KMS-11 (cell line): ENCODE results near the gene GRM8.

Experiments
- H2AFZ ChIP-seq: fragments of 200-600 bp; sonication (generic); 2 replicates; pipeline ENCODE4 v1.6.1; 2016; ENCODE audit warnings: antibody characterized with exemption, mixed run types, low read depth
- H3K27ac ChIP-seq: fragments of 200-600 bp; sonication (generic); 2 replicates; pipeline ENCODE4 v1.6.1; 2016; ENCODE audit warnings: mild to moderate bottlenecking, mixed run types
- H3K27me3 ChIP-seq: fragments of 200-600 bp; sonication (generic); 2 replicates; pipeline ENCODE4 v1.6.1; 2017; ENCODE audit warnings: mild to moderate bottlenecking, low read depth, mixed run types, moderate library complexity; ENCODE audit not compliant: insufficient read depth
- H3K36me3 ChIP-seq: fragments of 200-600 bp; sonication (generic); 2 replicates; pipeline ENCODE4 v1.6.1; 2017; ENCODE audit warnings: mild to moderate bottlenecking, mixed run types; ENCODE audit not compliant: insufficient read depth
- H3K4me1 ChIP-seq: fragments of 200-600 bp; sonication (generic); 2 replicates; pipeline ENCODE4 v1.6.1; 2016; ENCODE audit warnings: mild to moderate bottlenecking, low read depth, mixed run types; ENCODE audit not compliant: poor library complexity, severe bottlenecking
- H3K4me2 ChIP-seq: fragments of 200-600 bp; sonication (generic); 2 replicates; pipeline ENCODE4 v1.7.0; 2016; ENCODE audit warnings: mild to moderate bottlenecking, mixed run types
- H3K4me3 ChIP-seq: fragments of 200-600 bp; sonication (generic); IDR thresholded peaks from 2 replicates; pipeline ENCODE4 v1.6.1; 2017; ENCODE audit warnings: low read depth, low read length, mixed read lengths; ENCODE audit not compliant: insufficient read depth
- H3K79me2 ChIP-seq: fragments of 200-600 bp; sonication (generic); 2 replicates; pipeline ENCODE4 v1.6.1; 2016; ENCODE audit warnings: low read depth, mixed run types; ENCODE audit not compliant: insufficient read depth
- H3K9ac ChIP-seq: fragments of 200-600 bp; sonication (generic); 2 replicates; pipeline ENCODE4 v1.6.1; 2016; ENCODE audit warnings: mild to moderate bottlenecking, mixed run types
- H4K20me1 ChIP-seq: fragments of 200-600 bp; sonication (generic); 2 replicates; pipeline ENCODE4 v1.6.1; 2016; ENCODE audit warnings: mild to moderate bottlenecking, mixed run types; ENCODE audit not compliant: insufficient read depth
- TF ChIP-seq, protein P1 (sequence below): fragments of 200-600 bp; sonication (generic); conservative IDR thresholded peaks from 2 replicates; pipeline ENCODE4 v1.6.1; 2017; ENCODE audit warnings: low read depth, mild to moderate bottlenecking, antibody characterized with exemption, low read length, moderate library complexity, mixed read lengths

Gene GRM8

DNA sequence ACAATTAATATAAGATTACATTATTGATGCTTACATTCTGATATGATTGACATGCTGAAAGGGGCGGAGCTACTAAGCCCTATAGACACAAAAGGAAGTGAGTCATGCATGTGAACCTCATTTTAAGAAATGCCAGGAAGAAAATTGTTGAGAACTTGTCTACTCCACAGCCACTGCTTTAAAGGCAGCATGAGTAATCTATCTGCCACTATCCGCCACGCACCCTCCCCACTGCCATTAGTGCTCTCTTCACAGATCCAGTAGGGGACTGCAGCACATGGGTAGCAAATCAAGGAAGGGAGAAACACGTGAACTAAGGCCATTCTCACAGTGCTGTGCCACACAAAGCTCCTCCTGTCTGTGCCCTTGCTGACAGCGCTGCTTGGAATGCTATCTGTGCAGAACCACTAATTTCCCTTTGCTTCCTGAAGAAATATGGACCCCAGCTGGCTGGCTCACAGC, 524.8 kb downstream of the GRM8 start:
- no peak overlapping the region for H3K27ac ChIP-seq
- no peak overlapping the region for H2AFZ ChIP-seq
- no peaks in the 10 kb centered on the region for H3K27me3 ChIP-seq
- H4K20me1 ChIP-seq: no peaks in the 10 kb centered on the region
- H3K4me2 ChIP-seq: no peak overlapping the region
- TF ChIP-seq, protein P1, sequence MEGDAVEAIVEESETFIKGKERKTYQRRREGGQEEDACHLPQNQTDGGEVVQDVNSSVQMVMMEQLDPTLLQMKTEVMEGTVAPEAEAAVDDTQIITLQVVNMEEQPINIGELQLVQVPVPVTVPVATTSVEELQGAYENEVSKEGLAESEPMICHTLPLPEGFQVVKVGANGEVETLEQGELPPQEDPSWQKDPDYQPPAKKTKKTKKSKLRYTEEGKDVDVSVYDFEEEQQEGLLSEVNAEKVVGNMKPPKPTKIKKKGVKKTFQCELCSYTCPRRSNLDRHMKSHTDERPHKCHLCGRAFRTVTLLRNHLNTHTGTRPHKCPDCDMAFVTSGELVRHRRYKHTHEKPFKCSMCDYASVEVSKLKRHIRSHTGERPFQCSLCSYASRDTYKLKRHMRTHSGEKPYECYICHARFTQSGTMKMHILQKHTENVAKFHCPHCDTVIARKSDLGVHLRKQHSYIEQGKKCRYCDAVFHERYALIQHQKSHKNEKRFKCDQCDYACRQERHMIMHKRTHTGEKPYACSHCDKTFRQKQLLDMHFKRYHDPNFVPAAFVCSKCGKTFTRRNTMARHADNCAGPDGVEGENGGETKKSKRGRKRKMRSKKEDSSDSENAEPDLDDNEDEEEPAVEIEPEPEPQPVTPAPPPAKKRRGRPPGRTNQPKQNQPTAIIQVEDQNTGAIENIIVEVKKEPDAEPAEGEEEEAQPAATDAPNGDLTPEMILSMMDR: no peak
- no peaks in the 10 kb centered on the region for H3K79me2 ChIP-seq
- no peaks in the 10 kb centered on the region for H3K36me3 ChIP-seq
- H3K4me3 ChIP-seq: no peak overlapping the region
- H3K9ac ChIP-seq: no peak overlapping the region
- no peaks in the 10 kb centered on the region for H3K4me1 ChIP-seq

DNA sequence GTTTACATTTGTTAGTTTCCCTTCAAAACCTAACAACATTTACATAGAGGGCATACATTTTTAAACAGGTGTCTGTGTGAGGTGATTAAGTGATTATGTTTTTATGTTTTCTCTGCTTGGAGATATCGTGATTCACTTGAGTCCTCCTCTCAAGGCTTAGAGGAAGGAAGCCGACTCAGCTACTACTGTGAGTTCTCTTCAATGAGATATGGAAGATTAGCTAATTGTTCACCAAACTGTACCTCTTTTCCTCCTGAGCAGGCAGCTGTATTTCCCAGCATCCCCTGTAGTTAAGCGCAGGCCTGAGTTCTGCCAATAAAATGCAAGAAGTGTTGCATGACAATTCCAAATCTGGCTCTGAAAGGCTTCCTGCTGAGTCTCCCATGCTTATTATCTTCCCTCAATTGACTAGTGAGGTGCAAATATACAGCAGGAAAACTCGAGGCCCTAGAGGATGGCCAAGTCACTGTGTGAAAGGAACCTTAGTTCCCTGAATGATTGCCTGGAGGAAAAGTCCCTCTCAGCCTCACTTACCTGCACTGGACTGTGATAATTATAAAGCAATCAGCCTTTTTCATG, 528.7 kb downstream of the GRM8 start:
- peaks cover 27% of the 10 kb centered on the region for H3K4me1 ChIP-seq
- no peak overlapping the region for H3K4me2 ChIP-seq
- H3K36me3 ChIP-seq: no peaks in the 10 kb centered on the region
- no peak overlapping the region for H2AFZ ChIP-seq
- no peaks in the 10 kb centered on the region for H4K20me1 ChIP-seq
- no peaks in the 10 kb centered on the region for H3K27me3 ChIP-seq
- H3K4me3 ChIP-seq: no peak overlapping the region
- H3K9ac ChIP-seq: no peak overlapping the region
- TF ChIP-seq, protein P1: no peak
- no peak overlapping the region for H3K27ac ChIP-seq
- no peaks in the 10 kb centered on the region for H3K79me2 ChIP-seq

DNA sequence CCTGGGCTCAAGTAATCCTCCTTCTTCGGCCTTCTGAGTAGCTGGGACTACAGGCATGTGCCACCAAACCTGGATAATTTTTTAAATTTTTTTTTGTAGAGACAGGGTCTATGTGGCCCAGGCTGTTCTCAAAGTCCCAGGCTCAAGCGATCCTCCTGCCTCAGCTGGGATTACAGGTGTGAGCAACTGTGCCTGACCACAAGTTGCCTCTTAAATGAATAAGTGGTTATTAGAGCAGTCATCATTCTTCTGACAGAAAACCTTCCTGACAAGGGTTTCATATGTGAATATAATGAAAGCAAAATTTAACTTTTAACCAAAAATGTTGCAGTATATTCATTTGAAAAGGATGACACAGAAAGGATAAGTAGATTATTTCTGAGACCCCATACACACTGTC, 532.5 kb downstream of the GRM8 start:
- peak overlapping the region; percentile 52 for H3K4me2 ChIP-seq
- H3K79me2 ChIP-seq: no peaks in the 10 kb centered on the region
- peaks cover 40% of the 10 kb centered on the region for H3K4me1 ChIP-seq
- peak overlapping the region; percentile 20; the same call in 1 of the 2 replicates for H3K9ac ChIP-seq
- peak overlapping the region; percentile 57 for H3K27ac ChIP-seq
- H3K4me3 ChIP-seq: no peak overlapping the region
- peak overlapping the region; percentile 18; the same call in 1 of the 2 replicates for H2AFZ ChIP-seq
- no peaks in the 10 kb centered on the region for H4K20me1 ChIP-seq
- TF ChIP-seq, protein P1: no peak
- no peaks in the 10 kb centered on the region for H3K27me3 ChIP-seq
- no peaks in the 10 kb centered on the region for H3K36me3 ChIP-seq

DNA sequence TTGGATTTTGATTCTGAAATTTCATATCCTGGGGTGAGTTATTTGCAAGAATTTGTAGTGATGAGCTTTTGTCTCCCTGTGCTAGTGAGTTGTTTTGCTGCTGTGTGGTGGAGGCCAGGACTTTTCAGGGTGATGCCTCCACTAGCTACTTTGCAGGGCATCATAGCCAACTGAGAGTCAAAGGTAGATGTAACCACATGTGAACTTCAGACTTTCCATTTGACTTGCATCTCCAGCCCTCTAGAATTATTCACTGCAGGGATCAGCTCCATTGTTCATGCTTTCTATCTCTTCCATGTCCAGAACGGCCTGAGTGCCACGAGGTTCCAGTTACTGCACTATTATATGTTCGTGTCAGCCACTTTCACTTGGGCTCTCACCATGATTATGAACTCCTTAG, 534.3 kb downstream of the GRM8 start:
- Histone ChIP-seq H3K4me3 (no peak overlapping the region), H3K9ac (no peak overlapping the region), H4K20me1 (no peaks in the 10 kb centered on the region), H3K36me3 (no peaks in the 10 kb centered on the region), H3K4me1 (peaks cover 40% of the 10 kb centered on the region), H3K79me2 (no peaks in the 10 kb centered on the region), H2AFZ (peak overlapping the region; percentile 56; the same call in 1 of the 2 replicates), H3K27me3 (no peaks in the 10 kb centered on the region), H3K27ac (peak overlapping the region; percentile 35; the same call in 1 of the 2 replicates), H3K4me2 (peak overlapping the region; percentile 52)
- TF ChIP-seq, protein P1: no peak
